CD14-positive monocyte (primary cell): ENCODE results near the gene BTD. TPM values are rescaled to one million over a fixed set of nuclear protein-coding genes. Genes with fewer than 3 reads are reported as not detected.

Experiments used
- DNase-seq, 3 donors: peaks; one replicate each; pipeline ENCODE4 v3.0.0-alpha.2; 2011 to 2022
- H2AFZ ChIP-seq: 2 replicates; pipeline ENCODE4 v1.6.0; 2012; ENCODE audit warnings: mild to moderate bottlenecking, low read depth, low read length, inconsistent platforms; ENCODE audit not compliant: insufficient read depth, poor library complexity, severe bottlenecking
- H3K27ac ChIP-seq, 2 donors: 1 replicate in 1 of 2; 2 replicates in 1 of 2; pipeline ENCODE4 v1.5.1; 2012 to 2013; ENCODE audit warnings: low read length in 2 of 2, control low read depth in 1 of 2, inconsistent platforms in 1 of 2, low read depth in 1 of 2, mild to moderate bottlenecking in 1 of 2
- H3K27me3 ChIP-seq, 2 donors: one replicate each; pipeline versions ENCODE4 v1.6.0 to v1.6.1; 2011 to 2013; ENCODE audit warnings: low read length in 2 of 2; ENCODE audit not compliant: control insufficient read depth in 2 of 2, insufficient read depth in 2 of 2
- H3K36me3 ChIP-seq, 2 donors: replicated peaks in 1 of 2; 1 replicate in 1 of 2; 2 replicates in 1 of 2; pipeline versions ENCODE4 v1.5.1 to v1.6.1; 2012 to 2013; ENCODE audit warnings: low read length in 2 of 2, control low read depth in 1 of 2, inconsistent platforms in 1 of 2, mild to moderate bottlenecking in 1 of 2; ENCODE audit not compliant: insufficient read depth in 2 of 2, control insufficient read depth in 1 of 2
- H3K4me1 ChIP-seq, 2 donors: 1 replicate in 1 of 2; 2 replicates in 1 of 2; pipeline versions ENCODE4 v1.5.1 to v1.6.1; 2012 to 2013; ENCODE audit warnings: low read length in 2 of 2, control low read depth in 1 of 2, inconsistent platforms in 1 of 2, mild to moderate bottlenecking in 1 of 2, moderate library complexity in 1 of 2; ENCODE audit not compliant: insufficient read depth in 2 of 2, control insufficient read depth in 1 of 2
- H3K4me2 ChIP-seq: replicated peaks from 2 replicates; pipeline ENCODE3; 2012; ENCODE audit warnings: low read length, moderate library complexity, mild to moderate bottlenecking; ENCODE audit not compliant: poor library complexity, severe bottlenecking; ENCODE audit errors: extremely low read depth
- H3K4me3 ChIP-seq, 3 experiments: fragments of 200-600 bp in 1 of 3; sonication (generic) in 1 of 3; replicated peaks in 1 of 3; 1 replicate in 2 of 3; 2 replicates in 1 of 3; pipeline ENCODE4 v1.5.1; 2011 to 2013; ENCODE audit warnings: low read length in 3 of 3, mild to moderate bottlenecking in 3 of 3, control low read depth in 2 of 3, low read depth in 2 of 3, inconsistent platforms in 1 of 3, moderate library complexity in 1 of 3
- H3K79me2 ChIP-seq: 2 replicates; pipeline ENCODE4 v1.6.0; 2012; ENCODE audit warnings: mild to moderate bottlenecking, control low read depth, inconsistent platforms, low read length, moderate library complexity; ENCODE audit not compliant: insufficient read depth
- H3K9ac ChIP-seq: 2 replicates; pipeline ENCODE4 v1.6.0; 2017; ENCODE audit warnings: low read length, mild to moderate bottlenecking; ENCODE audit not compliant: insufficient read depth, poor library complexity, severe bottlenecking
- H3K9me3 ChIP-seq, 2 donors: replicated peaks in 1 of 2; 1 replicate in 1 of 2; 2 replicates in 1 of 2; pipeline versions ENCODE4 v1.5.1 to v1.6.1; 2012 to 2013; ENCODE audit warnings: low read length in 2 of 2, control low read depth in 1 of 2; ENCODE audit not compliant: control insufficient read depth in 1 of 2, insufficient read depth in 1 of 2
- H4K20me1 ChIP-seq: 2 replicates; pipeline ENCODE4 v1.6.0; 2012; ENCODE audit warnings: mild to moderate bottlenecking, low read length, control low read depth, moderate library complexity; ENCODE audit not compliant: insufficient read depth
- H3K27ac Mint-ChIP-seq, 7 donors: one replicate each; pipeline ENCODE4 v1.8.0; 2020; ENCODE audit warnings: mild to moderate bottlenecking in 7 of 7, mixed read lengths in 7 of 7, moderate library complexity in 6 of 7, inconsistent platforms in 2 of 7
- H3K27me3 Mint-ChIP-seq, 3 donors: one replicate each; pipeline ENCODE4 v1.8.0; 2021 to 2022; ENCODE audit warnings: low read depth in 3 of 3, mild to moderate bottlenecking in 3 of 3, mixed read lengths in 3 of 3, moderate library complexity in 3 of 3, inconsistent platforms in 1 of 3
- H3K36me3 Mint-ChIP-seq, 2 donors: one replicate each; pipeline ENCODE4 v1.8.0; 2020; ENCODE audit warnings: mixed read lengths in 2 of 2, inconsistent platforms in 1 of 2, mild to moderate bottlenecking in 1 of 2
- H3K4me1 Mint-ChIP-seq: one replicate; pipeline ENCODE4 v1.8.0; 2020; ENCODE audit warnings: mild to moderate bottlenecking, mixed read lengths
- H3K4me3 Mint-ChIP-seq, 2 donors: one replicate each; pipeline ENCODE4 v1.8.0; 2020; ENCODE audit warnings: mild to moderate bottlenecking in 2 of 2, mixed read lengths in 2 of 2, moderate library complexity in 1 of 2
- H3K9me3 Mint-ChIP-seq, 7 donors: one replicate each; pipeline ENCODE4 v1.8.0; 2020 to 2022; ENCODE audit warnings: mixed read lengths in 7 of 7, mild to moderate bottlenecking in 6 of 7, moderate library complexity in 6 of 7, inconsistent platforms in 2 of 7
- CTCF ChIP-seq: fragments of 200-600 bp; IDR thresholded peaks from one replicate; pipeline ENCODE4 v1.8.0; 2022; ENCODE audit warnings: antibody characterized with exemption, mild to moderate bottlenecking
- WGBS: methylation state at CpG from one replicate; pipeline ENCODE4 v1.1.5; 2013; ENCODE audit warnings: missing lambda C conversion rate; ENCODE audit not compliant: insufficient coverage; 5-methylcytosine and 5-hydroxymethylcytosine counted together
- intact Hi-C, 2 donors: fragments of 100-400 bp; cut with micrococcal nuclease; formaldehyde crosslinking; loops; one replicate each; pipeline versions ENCODE4 v1.15.0 to v1.15.1; 2023
- polyA plus RNA-seq, 3 donors: library from polyadenylated mRNA; depleted of rRNA in 1 of 3; unstranded in 2 of 3; stranded (reverse) in 1 of 3; fragments of 300-500 nt in 2 of 3; fragments of >200 nt in 1 of 3; fragmentation: Illumina TruSeq in 2 of 3; gene quantifications; 1 replicate in 2 of 3; 2 replicates in 1 of 3; pipeline ENCODE4 v1.2.3, GENCODE V29; 2012 to 2021

Gene BTD
- polyA plus RNA-seq, 3 donors: 13.2 to 24.0 (median 19.3) TPM

- peaks cover 5 to 15% of the 10 kb centered on the region in 2 donors for H3K36me3 Mint-ChIP-seq
- intact Hi-C loops: no loop called here
- no peak overlapping the region for H3K4me3 Mint-ChIP-seq
- Histone ChIP-seq H3K27me3 (peaks cover 2 to 4% of the 10 kb centered on the region in 2 donors), H2AFZ (no peak overlapping the region), H3K79me2 (no peaks in the 10 kb centered on the region), H4K20me1 (no peaks in the 10 kb centered on the region), H3K9ac (no peak overlapping the region), H3K27ac (no peak overlapping the region), H3K4me1 (no peaks in the 10 kb centered on the region), H3K36me3 (no peaks in the 10 kb centered on the region), H3K9me3 (peaks cover 27% of the 10 kb centered on the region in 2 donors), H3K4me2 (no peak overlapping the region), H3K4me3 (no peak overlapping the region)
- DNase-seq: no peak
- H3K27ac Mint-ChIP-seq: no peak overlapping the region
- peaks cover 14 to 46% (median 36%) of the 10 kb centered on the region in 7 donors for H3K9me3 Mint-ChIP-seq
- H3K27me3 Mint-ChIP-seq: peaks cover 26 to 40% (median 33%) of the 10 kb centered on the region in 3 donors
- no peaks in the 10 kb centered on the region for H3K4me1 Mint-ChIP-seq
- TF ChIP-seq CTCF: no peak
Observed at GRCh38 chr3:15654127-15654526, 52.6 kb downstream of the BTD start.

GRCh38 chr3:15654891-15655290 is 53.3 kb downstream of the BTD start:
- WGBS: 100% methylated on average over 3 of the region's 9 CpGs
- TF ChIP-seq CTCF: no peak
- no peak overlapping the region for H3K4me3 Mint-ChIP-seq
- Histone ChIP-seq H3K27ac (no peak overlapping the region), H4K20me1 (no peaks in the 10 kb centered on the region), H3K27me3 (no peaks in the 10 kb centered on the region), H3K9me3 (peaks cover 27% of the 10 kb centered on the region in 2 donors), H3K4me3 (no peak overlapping the region), H3K9ac (no peak overlapping the region), H3K36me3 (no peaks in the 10 kb centered on the region), H3K79me2 (no peaks in the 10 kb centered on the region), H3K4me2 (no peak overlapping the region), H3K4me1 (no peaks in the 10 kb centered on the region), H2AFZ (no peak overlapping the region)
- H3K4me1 Mint-ChIP-seq: no peaks in the 10 kb centered on the region
- intact Hi-C loops: no loop called here
- H3K9me3 Mint-ChIP-seq: peaks cover 14 to 43% (median 36%) of the 10 kb centered on the region in 7 donors
- H3K36me3 Mint-ChIP-seq: peaks cover 2 to 11% of the 10 kb centered on the region in 2 donors
- peaks cover 18 to 36% (median 26%) of the 10 kb centered on the region in 3 donors for H3K27me3 Mint-ChIP-seq
- no peak overlapping the region for H3K27ac Mint-ChIP-seq
- no peak for DNase-seq
